Raji (cell line): ENCODE results near the gene HNRNPA2B1.

Experiments
- POLR2A ChIP-seq: IDR thresholded peaks from 2 replicates; pipeline ENCODE4 v1.6.1; 2011; ENCODE audit warnings: low read depth, low read length, control low read depth; ENCODE audit not compliant: insufficient read depth

The HNRNPA2B1 gene

DNA sequence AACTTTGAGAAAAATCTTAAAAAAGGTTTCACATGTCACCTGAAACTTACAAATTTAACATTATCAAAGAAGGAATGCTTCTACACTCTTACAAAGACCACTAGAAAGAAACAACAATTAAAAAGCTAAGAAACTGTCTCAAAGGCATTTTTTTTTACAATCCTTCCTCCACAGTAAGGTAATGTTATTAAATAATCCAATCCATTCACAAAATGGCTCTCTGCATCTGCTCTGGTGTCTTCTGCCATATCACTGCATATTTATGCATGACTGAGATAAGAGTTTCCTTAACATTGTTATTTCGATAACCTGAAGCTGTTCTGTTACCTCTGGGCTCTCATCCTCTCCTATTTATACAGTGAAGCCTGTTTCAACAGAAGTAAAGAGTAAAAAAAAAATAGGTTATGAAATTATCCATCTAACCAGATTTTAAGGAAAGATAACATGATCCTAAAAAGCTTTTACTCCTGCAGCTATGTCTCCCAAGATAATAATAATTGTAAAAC is 8.5 kb downstream of the HNRNPA2B1 start:
- no peak for TF ChIP-seq POLR2A

DNA sequence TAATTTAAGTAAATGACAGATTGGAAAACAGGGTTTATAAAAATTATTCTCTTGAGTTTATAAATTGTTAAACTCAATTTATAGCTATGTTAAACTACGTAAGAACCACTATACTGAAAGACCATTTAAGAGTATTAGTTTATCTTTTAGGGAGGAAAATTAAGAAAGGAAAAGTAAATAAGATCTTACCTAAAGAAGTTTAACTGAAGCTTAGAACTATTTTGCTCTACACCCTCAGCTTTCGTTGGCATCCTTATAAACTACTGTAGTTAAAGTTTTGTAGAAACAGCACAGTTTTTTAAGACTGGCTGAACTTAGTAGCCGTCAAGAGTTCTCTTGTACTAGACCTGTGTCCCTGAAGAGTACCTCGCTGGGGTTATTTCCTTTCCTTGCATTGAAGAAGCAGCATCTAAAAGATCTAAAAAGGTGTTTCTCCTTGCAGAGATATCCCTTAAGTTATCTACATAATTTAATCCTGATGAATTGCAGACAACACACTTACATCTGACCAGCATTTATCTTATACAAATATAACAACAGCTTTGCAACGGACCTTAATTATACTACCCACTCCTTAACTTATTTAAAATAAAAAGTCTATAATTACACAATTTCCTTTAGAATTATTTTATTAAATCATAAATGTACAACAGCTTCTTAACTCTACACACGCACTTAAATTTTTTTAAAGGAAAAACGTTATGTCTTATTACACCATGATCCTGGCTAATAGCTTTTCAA is 9.1 kb downstream of the HNRNPA2B1 start:
- no peak for TF ChIP-seq POLR2A

DNA sequence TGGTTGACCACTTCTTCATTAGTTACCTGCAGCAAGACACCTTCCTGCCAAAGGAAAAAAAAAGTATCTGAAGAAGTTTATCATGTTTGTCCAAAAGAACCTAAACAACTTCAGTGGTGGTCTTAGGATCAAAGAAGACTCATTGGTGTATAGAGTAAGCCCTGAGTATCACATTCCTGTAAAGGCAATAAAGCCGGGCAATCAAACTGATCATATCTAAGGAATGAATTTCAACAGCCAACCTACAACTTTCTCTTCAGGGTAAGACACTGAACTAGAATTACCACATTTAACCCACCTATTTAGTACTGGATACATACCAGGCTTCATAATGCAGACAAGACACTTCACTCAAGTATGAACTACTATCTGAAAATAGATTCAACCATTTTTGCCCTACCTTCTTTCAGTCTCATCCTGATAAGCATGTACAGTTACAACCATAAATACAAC is 10.1 kb downstream of the HNRNPA2B1 start:
- TF ChIP-seq POLR2A = no peak

DNA sequence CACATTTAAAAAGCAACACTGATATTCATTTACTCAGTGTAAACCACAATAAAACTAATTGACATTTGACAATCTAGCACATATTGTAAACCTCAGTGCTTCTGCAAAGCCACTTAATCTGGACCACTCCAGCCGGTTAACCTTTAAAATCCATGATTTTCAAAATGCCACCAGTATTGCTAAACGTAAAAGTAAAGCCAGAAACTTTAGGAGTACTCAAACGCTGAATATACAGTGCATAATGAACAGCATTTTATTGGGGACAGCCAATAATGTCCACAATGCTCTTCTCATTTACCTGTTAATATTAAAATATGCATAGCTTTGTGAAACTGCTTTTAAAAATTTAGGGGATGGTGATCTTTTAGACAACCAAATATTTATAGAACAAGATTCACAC is 10.8 kb downstream of the HNRNPA2B1 start:
- no peak for TF ChIP-seq POLR2A

DNA sequence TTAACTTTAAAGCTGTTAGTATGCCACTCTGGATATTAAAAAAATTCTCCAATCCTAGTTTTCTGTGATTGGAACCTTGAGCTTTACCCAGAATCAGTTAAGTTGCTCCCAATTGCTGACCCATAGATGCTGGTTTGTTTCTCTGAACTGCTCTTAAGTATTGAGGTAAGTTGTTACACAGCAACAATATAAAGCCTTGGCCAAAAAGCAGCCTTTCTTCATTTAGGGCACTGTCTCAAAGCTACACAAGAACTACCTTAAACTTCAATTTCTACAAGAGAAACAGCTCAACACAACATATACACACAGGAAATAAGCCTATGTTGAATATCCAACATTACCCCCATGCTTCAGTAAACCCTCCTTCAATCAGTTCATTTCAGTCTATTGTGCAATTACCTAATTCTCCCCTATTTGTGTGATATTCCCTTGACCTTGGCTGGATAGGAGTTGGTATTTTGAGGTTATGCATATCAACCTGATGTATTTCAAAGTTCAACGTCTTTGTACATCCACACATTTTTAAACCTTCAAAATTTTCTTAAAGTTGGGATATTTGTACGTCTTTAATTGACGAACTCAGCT is 11.5 kb downstream of the HNRNPA2B1 start:
- no peak for TF ChIP-seq POLR2A

DNA sequence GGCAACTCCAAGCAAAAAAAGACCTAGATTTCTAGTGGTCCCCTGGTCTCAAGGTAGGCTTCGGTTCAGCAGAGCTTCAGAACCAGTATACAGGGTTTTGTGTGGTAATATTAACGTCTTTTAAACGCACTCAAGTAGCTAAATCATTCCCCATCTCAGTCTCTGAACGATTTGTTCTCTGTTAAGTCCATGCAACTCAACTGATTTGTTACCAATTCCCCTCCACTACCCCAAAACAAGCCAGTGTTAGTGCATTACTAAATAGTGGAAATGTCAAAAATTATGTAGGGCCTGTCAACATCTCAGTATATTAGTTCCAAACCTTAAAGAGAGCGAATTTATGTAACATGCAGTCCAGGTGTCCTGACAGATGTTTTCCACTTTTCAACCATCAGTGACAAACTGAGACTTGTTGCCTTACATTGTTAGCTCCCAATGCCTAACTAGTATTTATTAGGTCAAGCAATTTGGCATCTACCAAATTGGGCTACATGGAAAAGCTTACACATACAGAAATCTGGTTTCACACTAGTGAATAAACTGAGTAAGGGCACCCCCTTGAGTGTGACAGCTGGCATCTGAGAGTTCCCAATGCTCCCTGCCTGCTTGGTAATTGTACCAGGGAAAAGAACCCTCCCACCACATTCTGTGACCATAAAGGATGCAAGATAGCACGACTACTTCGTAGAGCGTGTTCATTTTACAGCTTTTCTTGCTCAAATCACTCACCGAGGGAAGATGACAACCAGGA is 12.2 kb downstream of the HNRNPA2B1 start:
- no peak for TF ChIP-seq POLR2A

DNA sequence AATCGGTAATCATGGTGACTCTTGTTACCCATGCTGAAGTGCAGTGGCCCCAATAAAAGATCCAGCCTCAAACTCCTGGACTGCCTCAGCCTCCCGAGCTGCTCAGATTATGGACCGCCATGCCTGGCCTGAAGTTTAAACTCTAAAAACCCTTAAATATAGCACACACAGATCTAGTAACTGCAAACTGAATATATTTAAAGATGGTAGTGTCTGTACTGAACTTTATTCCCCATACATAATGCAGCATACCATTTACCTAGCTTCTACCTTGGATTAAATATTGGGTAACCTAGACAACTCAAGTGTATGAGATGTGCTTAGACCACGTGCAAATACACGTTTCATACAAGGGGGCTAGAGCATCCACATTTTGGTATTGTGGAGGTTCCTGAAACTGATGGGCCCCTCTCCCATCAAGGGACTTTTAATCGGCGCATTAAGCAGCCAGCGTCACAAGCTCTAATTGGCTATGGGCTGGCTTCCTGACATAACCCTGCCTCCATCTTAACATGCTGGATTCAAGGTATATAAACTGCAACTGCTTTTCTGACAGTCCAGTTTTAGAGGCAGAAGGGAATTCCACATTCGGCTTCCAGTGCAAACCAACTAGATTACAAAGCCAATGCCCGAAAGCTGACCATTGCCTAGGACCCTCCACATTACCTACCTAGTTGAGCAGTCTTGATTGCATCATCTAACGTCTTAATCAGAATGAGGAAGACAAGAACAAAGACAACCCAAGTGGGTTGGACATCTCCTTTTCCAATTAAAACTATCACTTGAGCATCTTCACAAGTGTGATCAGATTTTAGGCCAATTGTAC is 13.0 kb downstream of the HNRNPA2B1 start:
- peak; percentile 10; the same call in 1 of the 2 replicates for TF ChIP-seq POLR2A

DNA sequence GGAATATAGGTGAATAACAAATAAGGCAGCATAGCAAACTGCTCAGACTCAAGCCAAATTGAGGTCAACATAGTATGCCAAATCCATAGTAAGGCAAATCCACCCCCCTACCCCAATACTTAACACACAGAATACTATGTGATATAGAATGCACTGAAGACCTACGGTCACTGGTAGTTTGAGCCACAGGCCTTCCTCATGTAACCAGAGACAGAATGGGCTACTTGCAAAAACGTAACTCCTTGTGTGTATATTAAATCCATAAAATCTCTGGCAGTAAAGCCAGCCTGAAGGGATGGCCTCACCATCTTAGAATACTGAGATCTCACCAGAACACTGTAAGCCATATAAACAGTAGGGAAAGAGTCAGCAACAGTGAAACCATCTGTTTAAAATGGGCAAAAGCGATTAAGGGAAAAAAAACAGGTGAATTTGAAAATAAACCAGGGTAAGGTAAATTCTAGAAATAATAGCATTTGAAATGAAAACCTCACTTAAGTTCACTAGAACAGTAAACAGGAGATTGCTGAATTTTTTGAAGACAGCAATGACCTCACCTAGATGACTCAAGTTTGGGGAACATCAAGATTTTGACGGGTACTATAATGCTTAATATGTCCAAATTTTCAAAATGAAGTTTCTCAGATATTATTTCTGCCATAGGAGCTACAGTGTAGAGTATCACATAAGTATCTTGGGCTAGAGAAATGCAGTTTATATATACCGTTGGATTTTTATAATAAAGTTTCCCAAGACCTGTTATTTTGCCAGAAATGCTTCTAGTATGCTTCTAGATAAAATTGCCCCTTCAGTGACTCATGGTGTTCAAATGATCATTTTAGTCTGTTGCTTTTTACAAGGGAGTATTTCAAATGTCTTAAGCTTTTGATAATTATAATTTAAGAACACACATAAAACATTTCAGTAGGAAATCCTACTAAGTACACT is 13.9 kb downstream of the HNRNPA2B1 start:
- TF ChIP-seq POLR2A = 0 out of 2 replicates have a peak, but pooled peaks have one; percentile 21

DNA sequence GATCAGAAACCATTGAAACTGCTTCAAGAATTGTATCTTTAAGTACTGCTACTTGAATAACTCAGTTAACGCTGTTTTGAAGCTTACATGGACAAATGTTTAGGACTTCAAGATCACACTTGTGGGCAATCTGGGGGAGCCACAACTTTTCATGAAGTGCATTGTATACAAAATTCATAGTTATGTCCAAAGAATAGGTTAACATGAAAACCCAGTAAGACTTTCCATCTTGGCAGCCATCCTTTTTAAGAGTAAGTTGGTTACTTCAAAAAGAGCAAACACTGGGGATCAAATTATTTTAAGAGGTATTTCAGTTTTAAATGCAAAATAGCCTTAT is 14.7 kb downstream of the HNRNPA2B1 start:
- TF ChIP-seq POLR2A = no peak

DNA sequence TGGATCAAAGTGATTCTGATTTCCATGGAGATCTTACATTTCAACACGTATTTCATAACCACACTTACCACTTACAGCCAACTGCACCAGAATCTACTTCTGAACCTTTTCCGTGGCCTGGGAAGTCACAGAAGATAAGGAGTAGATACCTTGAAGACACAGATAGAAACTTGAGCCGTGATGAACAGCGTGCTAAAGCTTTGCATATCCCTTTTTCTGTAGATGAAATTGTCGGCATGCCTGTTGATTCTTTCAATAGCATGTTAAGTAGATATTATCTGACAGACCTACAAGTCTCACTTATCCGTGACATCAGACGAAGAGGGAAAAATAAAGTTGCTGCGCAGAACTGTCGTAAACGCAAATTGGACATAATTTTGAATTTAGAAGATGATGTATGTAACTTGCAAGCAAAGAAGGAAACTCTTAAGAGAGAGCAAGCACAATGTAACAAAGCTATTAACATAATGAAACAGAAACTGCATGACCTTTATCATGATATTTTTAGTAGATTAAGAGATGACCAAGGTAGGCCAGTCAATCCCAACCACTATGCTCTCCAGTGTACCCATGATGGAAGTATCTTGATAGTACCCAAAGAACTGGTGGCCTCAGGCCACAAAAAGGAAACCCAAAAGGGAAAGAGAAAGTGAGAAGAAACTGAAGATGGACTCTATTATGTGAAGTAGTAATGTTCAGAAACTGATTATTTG is 15.3 kb downstream of the HNRNPA2B1 start:
- no peak for TF ChIP-seq POLR2A

DNA sequence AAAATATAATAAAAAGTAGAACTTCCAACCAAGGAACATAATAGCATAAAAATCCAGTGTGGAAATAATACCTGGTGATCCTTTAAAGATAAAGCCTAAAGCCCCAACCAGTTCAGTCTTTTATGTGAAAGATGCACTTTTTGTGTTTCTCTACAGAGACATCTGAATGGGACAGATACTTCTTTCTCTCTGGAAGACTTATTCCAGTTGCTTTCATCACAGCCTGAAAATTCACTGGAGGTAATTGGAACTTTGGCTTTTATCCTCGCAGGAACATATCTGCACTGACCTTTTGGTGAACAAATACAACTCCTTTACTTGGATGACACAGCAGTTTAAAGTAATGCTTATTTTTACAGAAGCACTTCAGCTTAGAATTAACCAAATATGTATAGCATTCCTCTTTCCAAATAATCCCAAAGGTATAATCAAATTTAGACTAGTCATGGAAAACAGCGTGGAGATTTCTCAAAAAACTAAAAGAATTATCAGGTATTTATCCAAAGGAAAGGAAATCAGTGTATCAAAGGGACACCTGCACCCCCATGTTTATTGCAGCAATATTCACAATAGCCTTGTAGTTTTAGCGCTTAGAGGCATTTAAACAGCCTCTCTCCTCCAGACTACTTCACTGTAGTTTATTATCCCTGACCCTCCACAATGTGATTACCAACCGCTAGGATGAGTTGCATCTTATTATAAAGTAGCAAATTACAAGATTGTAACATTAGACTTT is 16.8 kb downstream of the HNRNPA2B1 start:
- TF ChIP-seq POLR2A = no peak

DNA sequence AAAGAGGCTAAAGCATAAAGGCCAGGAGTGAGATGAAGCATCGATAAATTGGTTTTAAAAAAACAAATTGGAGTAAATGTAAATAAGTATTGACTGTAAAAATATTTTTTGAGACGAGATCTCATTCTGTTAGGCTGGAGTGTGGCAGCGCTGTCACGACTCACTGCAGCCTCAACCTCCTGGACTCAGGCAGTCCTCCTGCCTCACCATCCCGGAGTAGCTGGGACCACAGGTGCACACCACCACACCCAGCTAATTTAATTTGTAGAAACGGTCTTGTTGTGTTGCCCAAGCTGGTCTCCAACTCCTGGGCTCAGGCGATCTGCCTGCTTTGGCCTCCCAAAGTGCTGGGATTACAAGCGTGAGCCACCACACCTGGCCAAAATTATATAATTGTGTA is 17.8 kb downstream of the HNRNPA2B1 start:
- TF ChIP-seq POLR2A = no peak; the same call in 1 of the 2 replicates

DNA sequence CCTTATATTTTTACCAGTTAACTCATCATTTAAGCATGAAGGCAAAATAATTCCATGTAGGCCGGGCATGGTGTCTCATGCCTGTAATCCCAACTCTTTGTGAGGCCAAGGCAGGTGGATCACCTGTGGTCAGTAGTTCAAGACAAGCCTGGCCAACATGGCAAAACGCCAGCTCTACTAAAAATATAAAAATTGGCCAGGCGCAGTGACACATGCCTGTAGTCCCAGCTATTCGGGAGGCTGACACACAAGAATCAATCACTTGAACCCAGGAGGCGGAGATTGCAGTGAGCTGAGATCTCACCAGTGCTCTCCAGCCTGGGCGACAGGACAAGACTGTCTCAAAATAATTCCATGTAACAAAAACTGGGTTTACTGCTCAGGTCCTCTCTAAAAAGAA is 18.3 kb downstream of the HNRNPA2B1 start:
- no peak for TF ChIP-seq POLR2A
